T-cell (primary cell): Measurements from ENCODE around the gene CFAP54. TPM values are rescaled to one million over a fixed set of nuclear protein-coding genes. Genes with fewer than 3 reads are reported as not detected.

Source experiments
- ATAC-seq, 4 experiments: fragments of 200-7000 bp in 3 of 4; fragments of 150-1000 bp in 1 of 4; cut with Tn5 transposase; replicated peaks in 1 of 4; 1 replicate in 3 of 4; 2 replicates in 1 of 4; pipeline ENCODE4 v1.10.0; 2021; ENCODE audit warnings: moderate library complexity in 3 of 4, mild to moderate bottlenecking in 2 of 4, moderate number of reproducible peaks in 1 of 4
- CTCF ChIA-PET, 2 donors: fragments of 300-600 bp; sonication (Branson Sonifier 250); formaldehyde crosslinking; loops; one replicate each; lab custom pipeline; 2022; ENCODE audit warnings: antibody characterized with exemption in 2 of 2; lab: Charles Lee
- POLR2A ChIA-PET, 2 donors: fragments of 300-600 bp; sonication (Branson Sonifier 250); formaldehyde crosslinking; loops; one replicate each; lab custom pipeline; 2022; ENCODE audit warnings: antibody characterized with exemption in 2 of 2; lab: Charles Lee
- DNase-seq, 35 experiments: peaks; one replicate each; pipeline versions ENCODE4 v3.0.0 to v3.0.0-alpha.2; 2013 to 2023
- H3K27ac ChIP-seq: one replicate; pipeline ENCODE4 v1.5.1; 2013; ENCODE audit warnings: low read length
- H3K27me3 ChIP-seq, 2 experiments: replicated peaks in 1 of 2; 1 replicate in 1 of 2; 2 replicates in 1 of 2; pipeline versions ENCODE4 v1.6.1 to v1.7.0; 2013; ENCODE audit warnings: low read length in 1 of 2, mixed read lengths in 1 of 2; ENCODE audit not compliant: control insufficient read depth in 2 of 2, insufficient read depth in 2 of 2; ENCODE audit errors: extremely low read depth in 1 of 2
- H3K36me3 ChIP-seq, 2 donors: 1 replicate in 1 of 2; 2 replicates in 1 of 2; pipeline versions ENCODE4 v1.6.1 to v1.7.0; 2013; ENCODE audit warnings: low read length in 1 of 2; ENCODE audit not compliant: control insufficient read depth in 2 of 2, insufficient read depth in 1 of 2; ENCODE audit errors: extremely low read depth in 1 of 2
- H3K4me1 ChIP-seq, 2 experiments: 1 replicate in 1 of 2; 2 replicates in 1 of 2; pipeline versions ENCODE4 v1.6.1 to v1.7.0; 2013; ENCODE audit warnings: low read length in 2 of 2, mixed read lengths in 1 of 2; ENCODE audit not compliant: insufficient read depth in 2 of 2, control insufficient read depth in 1 of 2; ENCODE audit errors: extremely low read depth in 1 of 2
- H3K4me3 ChIP-seq, 2 donors: 1 replicate in 1 of 2; 2 replicates in 1 of 2; pipeline versions ENCODE4 v1.5.1 to v1.7.0; 2013; ENCODE audit warnings: mild to moderate bottlenecking in 2 of 2, low read length in 1 of 2, moderate library complexity in 1 of 2; ENCODE audit not compliant: control insufficient read depth in 1 of 2; ENCODE audit errors: extremely low read depth in 1 of 2
- H3K9me3 ChIP-seq: 2 replicates; pipeline ENCODE4 v1.7.0; 2013
- H3K27ac Mint-ChIP-seq, 2 donors: one replicate each; pipeline ENCODE4 v1.8.0; 2020 to 2021; ENCODE audit warnings: mild to moderate bottlenecking in 2 of 2, mixed read lengths in 2 of 2
- H3K27me3 Mint-ChIP-seq, 2 donors: one replicate each; pipeline ENCODE4 v1.8.0; 2021 to 2022; ENCODE audit warnings: mixed read lengths in 2 of 2
- H3K36me3 Mint-ChIP-seq: one replicate; pipeline ENCODE4 v1.8.0; 2021; ENCODE audit warnings: mixed read lengths
- H3K4me1 Mint-ChIP-seq, 3 donors: one replicate each; pipeline ENCODE4 v1.8.0; 2020 to 2022; ENCODE audit warnings: mixed read lengths in 3 of 3, mild to moderate bottlenecking in 1 of 3
- H3K4me3 Mint-ChIP-seq, 3 donors: one replicate each; pipeline ENCODE4 v1.8.0; 2020 to 2022; ENCODE audit warnings: mild to moderate bottlenecking in 3 of 3, mixed read lengths in 3 of 3, moderate library complexity in 3 of 3
- H3K9me3 Mint-ChIP-seq, 3 donors: one replicate each; pipeline ENCODE4 v1.8.0; 2020 to 2022; ENCODE audit warnings: mixed read lengths in 3 of 3
- WGBS: methylation state at CpG from one replicate; pipeline ENCODE4 v1.1.5; 2013; ENCODE audit warnings: missing lambda C conversion rate; ENCODE audit not compliant: insufficient coverage; 5-methylcytosine and 5-hydroxymethylcytosine counted together
- total RNA-seq, 35 experiments: library from RNA in 6 of 35; stranded (reverse) in 6 of 35; fragments of 120-200 nt in 1 of 35; gene quantifications; one replicate each; pipeline versions ENCODE4 v1.2.1 to v1.2.4 and lab custom pipeline; 2013 to 2026

Gene CFAP54
- total RNA-seq, 5 donors from 2014 or later (not counting 1 experiment from before 2014, with no cell fraction given) = 0.47 to 0.95 (median 0.90) TPM

DNA sequence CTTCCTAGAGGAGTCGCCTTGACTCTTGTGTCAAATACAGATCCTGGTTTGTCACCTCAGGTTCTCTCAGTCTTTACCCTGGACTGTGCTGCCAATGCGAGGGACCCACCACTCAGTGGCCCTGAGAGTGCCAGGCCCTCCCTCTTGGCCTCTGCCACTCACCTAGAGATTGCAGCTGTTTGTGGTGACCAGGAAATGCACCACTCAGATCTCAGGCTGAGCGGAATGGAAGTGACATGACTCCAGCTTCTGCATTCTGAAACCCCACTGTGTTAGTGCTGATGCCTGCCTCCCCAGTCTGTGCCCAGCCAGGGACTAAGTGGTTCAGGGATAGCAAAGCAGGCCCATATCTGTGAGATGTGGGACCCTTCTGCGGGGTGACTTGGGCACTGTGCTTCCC lies 389.9 kb downstream of the CFAP54 start:
- no peak overlapping the region for H3K4me3 ChIP-seq
- Mint-ChIP-seq H3K4me1 (no peaks in the 10 kb centered on the region), H3K9me3 (no peaks in the 10 kb centered on the region), H3K36me3 (no peaks in the 10 kb centered on the region), H3K27ac (no peak overlapping the region), H3K27me3 (peaks cover 9 to 17% of the 10 kb centered on the region in 2 donors), H3K4me3 (no peak overlapping the region)
- peaks cover 0 to 8% of the 10 kb centered on the region in 2 experiments for H3K27me3 ChIP-seq
- H3K4me1 ChIP-seq = no peaks in the 10 kb centered on the region
- DNase-seq (no peak), ATAC-seq (no peak)
- ChIA-PET CTCF (no interaction called here), POLR2A (no interaction called here)
- no peaks in the 10 kb centered on the region for H3K36me3 ChIP-seq
- WGBS = 80% methylated on average over 3 of the region's 4 CpGs
- no peak overlapping the region for H3K27ac ChIP-seq
- H3K9me3 ChIP-seq = no peaks in the 10 kb centered on the region

DNA sequence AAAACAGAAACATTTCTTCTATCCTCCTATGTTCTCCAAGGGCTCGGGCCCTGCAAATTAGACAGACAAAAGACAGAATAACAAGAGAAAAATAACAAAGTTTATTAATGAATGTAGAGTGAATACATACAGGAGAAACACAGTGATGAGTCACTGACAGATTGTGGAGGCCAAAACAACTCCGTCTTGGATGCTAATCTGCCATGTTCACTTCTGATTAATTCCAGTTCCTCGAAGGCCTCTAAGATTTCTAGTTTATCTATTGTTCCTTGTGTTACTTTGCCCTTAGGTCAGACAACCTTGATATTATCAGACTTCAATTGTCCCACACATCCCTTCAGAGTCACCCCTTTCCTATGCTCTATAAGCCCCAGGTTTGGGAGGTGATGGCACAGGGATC lies 390.8 kb downstream of the CFAP54 start:
- WGBS = no CpG with 5 or more reads among the region's 3 CpGs
- POLR2A ChIA-PET = no interaction called here
- Histone ChIP-seq H3K4me1 (no peaks in the 10 kb centered on the region), H3K27me3 (peaks cover 0 to 8% of the 10 kb centered on the region in 2 experiments), H3K4me3 (no peak overlapping the region), H3K27ac (no peak overlapping the region), H3K36me3 (no peaks in the 10 kb centered on the region), H3K9me3 (no peaks in the 10 kb centered on the region)
- Mint-ChIP-seq H3K9me3 (no peaks in the 10 kb centered on the region), H3K27ac (no peak overlapping the region), H3K4me1 (no peaks in the 10 kb centered on the region), H3K36me3 (no peaks in the 10 kb centered on the region), H3K4me3 (no peak overlapping the region), H3K27me3 (peaks cover 9 to 17% of the 10 kb centered on the region in 2 donors)
- CTCF ChIA-PET = no interaction called here
- ATAC-seq (no peak), DNase-seq (no peak)

DNA sequence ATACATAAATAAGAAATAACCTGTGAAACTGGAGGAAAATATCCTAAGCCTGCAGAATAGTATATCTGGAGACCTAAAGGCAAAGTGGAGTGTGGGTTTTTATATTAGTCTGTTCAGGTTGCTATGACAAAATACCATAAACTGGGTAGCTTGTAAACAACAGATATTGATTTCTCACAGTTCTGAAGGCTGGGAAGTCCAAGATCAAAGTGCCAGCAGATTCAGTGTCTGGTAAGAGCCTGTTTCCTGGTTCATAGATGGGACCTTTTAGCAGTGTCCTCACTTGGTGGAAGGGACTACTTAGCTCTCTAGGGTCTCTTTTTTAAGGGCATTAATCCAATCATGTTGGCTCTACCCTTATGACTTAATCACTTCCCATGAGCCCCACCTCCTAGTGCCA lies 392.2 kb downstream of the CFAP54 start:
- no peak for DNase-seq
- no peak overlapping the region for H3K4me3 Mint-ChIP-seq
- no peaks in the 10 kb centered on the region for H3K4me1 Mint-ChIP-seq
- no peaks in the 10 kb centered on the region for H3K36me3 ChIP-seq
- CTCF ChIA-PET = no interaction called here
- no peaks in the 10 kb centered on the region for H3K36me3 Mint-ChIP-seq
- no peak overlapping the region for H3K27ac ChIP-seq
- no peaks in the 10 kb centered on the region for H3K9me3 ChIP-seq
- peaks cover 8 to 12% of the 10 kb centered on the region in 2 donors for H3K27me3 Mint-ChIP-seq
- POLR2A ChIA-PET = no interaction called here
- H3K9me3 Mint-ChIP-seq = no peaks in the 10 kb centered on the region
- ATAC-seq = no peak
- peaks cover 0 to 8% of the 10 kb centered on the region in 2 experiments for H3K27me3 ChIP-seq
- H3K4me1 ChIP-seq = no peaks in the 10 kb centered on the region
- no peak overlapping the region for H3K27ac Mint-ChIP-seq
- H3K4me3 ChIP-seq = no peak overlapping the region

DNA sequence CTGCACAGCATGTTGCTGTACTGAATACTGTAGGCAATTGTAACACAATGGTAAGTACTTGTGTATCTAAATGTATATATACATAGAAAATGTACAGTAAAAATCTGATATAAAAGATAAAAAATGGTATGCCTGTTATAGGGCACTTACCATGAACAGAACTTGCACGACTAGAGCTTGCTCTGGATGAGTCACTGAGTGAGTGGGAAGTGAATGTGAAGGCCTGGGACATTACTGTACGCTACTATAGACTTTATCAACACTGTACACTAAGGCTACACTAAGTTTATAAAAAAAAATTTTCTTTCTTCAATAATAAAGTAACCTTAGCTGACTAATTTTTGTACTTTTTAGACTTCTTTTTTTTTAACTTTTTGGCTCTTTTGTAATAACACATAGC lies 393.5 kb downstream of the CFAP54 start:
- no peaks in the 10 kb centered on the region for H3K9me3 Mint-ChIP-seq
- H3K9me3 ChIP-seq = no peaks in the 10 kb centered on the region
- H3K36me3 ChIP-seq = no peaks in the 10 kb centered on the region
- no peaks in the 10 kb centered on the region for H3K4me1 ChIP-seq
- POLR2A ChIA-PET = no interaction called here
- H3K27me3 ChIP-seq = peaks cover 0 to 13% of the 10 kb centered on the region in 2 experiments
- no peak overlapping the region for H3K4me3 ChIP-seq
- H3K4me1 Mint-ChIP-seq = no peaks in the 10 kb centered on the region
- ATAC-seq (no peak), DNase-seq (no peak)
- no CpG with 5 or more reads among the region's 2 CpGs for WGBS
- no peak overlapping the region for H3K27ac ChIP-seq
- H3K27ac Mint-ChIP-seq = no peak overlapping the region
- CTCF ChIA-PET = no interaction called here
- no peak overlapping the region for H3K4me3 Mint-ChIP-seq
- H3K27me3 Mint-ChIP-seq = peaks cover 5 to 10% of the 10 kb centered on the region in 2 donors
- H3K36me3 Mint-ChIP-seq = no peaks in the 10 kb centered on the region

DNA sequence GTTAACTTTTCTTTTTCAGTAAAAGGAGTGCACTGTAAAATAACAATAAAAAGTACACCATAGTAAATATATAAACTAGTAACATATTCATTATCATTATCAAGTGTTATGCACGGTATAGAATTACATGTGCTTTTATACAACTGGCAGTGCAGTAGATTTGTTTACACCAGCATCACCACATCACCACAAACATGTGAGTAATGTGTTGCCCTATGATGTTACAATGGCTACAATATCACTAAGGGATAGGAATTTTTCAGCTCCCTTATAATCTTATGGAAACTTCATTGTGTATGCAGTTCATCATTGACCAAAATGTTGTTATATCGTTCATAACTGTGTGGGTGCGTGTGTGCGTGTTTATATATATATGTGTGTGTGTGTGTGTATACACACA lies 394.2 kb downstream of the CFAP54 start:
- no CpG with 5 or more reads among the region's 4 CpGs for WGBS
- no peaks in the 10 kb centered on the region for H3K36me3 ChIP-seq
- no peak overlapping the region for H3K27ac ChIP-seq
- CTCF ChIA-PET = no interaction called here
- Mint-ChIP-seq H3K27me3 (peaks cover under 1 to 4% of the 10 kb centered on the region in 2 donors), H3K4me3 (no peak overlapping the region), H3K27ac (no peak overlapping the region), H3K4me1 (no peaks in the 10 kb centered on the region), H3K36me3 (no peaks in the 10 kb centered on the region), H3K9me3 (no peaks in the 10 kb centered on the region)
- H3K4me3 ChIP-seq = no peak overlapping the region
- no peaks in the 10 kb centered on the region for H3K9me3 ChIP-seq
- no peaks in the 10 kb centered on the region for H3K4me1 ChIP-seq
- POLR2A ChIA-PET = no interaction called here
- peaks cover 0 to 9% of the 10 kb centered on the region in 2 experiments for H3K27me3 ChIP-seq
- DNase-seq = no peak
- ATAC-seq = no peak

DNA sequence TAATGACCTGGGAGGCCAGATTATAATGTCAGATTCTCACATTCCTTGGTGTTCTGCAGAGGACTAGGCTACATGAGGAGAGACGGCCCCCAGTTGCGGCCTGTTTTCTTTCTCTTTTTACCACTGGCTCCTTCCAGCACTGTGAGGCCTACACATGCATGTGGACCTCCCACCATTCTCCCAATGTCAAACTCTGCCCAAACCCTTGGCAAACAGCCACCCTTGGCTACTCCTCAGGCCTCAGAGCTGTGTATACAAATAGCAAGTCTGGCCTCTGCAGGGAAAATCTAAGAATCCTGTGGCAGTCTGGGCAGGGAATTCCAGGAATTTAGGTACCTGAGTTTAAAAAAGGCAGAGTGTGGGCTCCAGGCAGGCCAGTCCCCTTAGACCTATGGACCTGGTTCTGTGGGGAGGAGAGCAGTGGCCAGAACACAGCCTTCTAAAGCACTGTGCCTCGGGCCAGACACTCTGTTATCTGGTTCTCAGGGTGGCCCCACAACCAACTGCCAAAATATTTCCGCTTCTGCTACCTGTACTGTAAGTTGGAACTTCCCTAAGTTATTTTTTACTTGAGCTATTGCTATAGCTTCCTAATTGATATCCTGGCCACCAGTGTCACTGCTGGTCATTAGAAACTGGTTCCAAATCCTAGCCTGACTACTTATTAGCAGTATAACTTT lies 397.8 kb downstream of the CFAP54 start:
- Histone ChIP-seq H3K36me3 (no peaks in the 10 kb centered on the region), H3K27me3 (peaks cover 0 to 5% of the 10 kb centered on the region in 2 experiments), H3K4me1 (no peaks in the 10 kb centered on the region), H3K9me3 (no peaks in the 10 kb centered on the region), H3K27ac (no peak overlapping the region), H3K4me3 (no peak overlapping the region)
- H3K27ac Mint-ChIP-seq = no peak overlapping the region
- H3K4me1 Mint-ChIP-seq = no peaks in the 10 kb centered on the region
- no peaks in the 10 kb centered on the region for H3K36me3 Mint-ChIP-seq
- ChIA-PET POLR2A (no interaction called here), CTCF (interaction anchor here in 1 of 2 donors (0.6 kb wide), 1 partner anchor 66 kb away, joined by 3 read pairs; no protein-coding TSS in a partner anchor)
- DNase-seq (no peak), ATAC-seq (no peak)
- peaks cover 6 to 16% of the 10 kb centered on the region in 2 donors for H3K27me3 Mint-ChIP-seq
- no peaks in the 10 kb centered on the region for H3K9me3 Mint-ChIP-seq
- no peak overlapping the region for H3K4me3 Mint-ChIP-seq
- WGBS = 73% methylated on average over 3 of the region's 4 CpGs
